Stimulated activated CD8-positive, alpha-beta memory T cell treated with anti-CD3 and anti-CD28 coated beads, Interleukin-15, amount 100 ng/mL, for 48 hours (primary cell): ENCODE measurements around the gene ZNF330.

ENCODE experiments used
- DNase-seq, 2 donors: peaks; one replicate each; pipeline ENCODE4 v3.0.0-alpha.2; 2020; ENCODE audit warnings: low read depth in 2 of 2

ZNF330 gene

GRCh38 chr4:141233673-141234072, 13.0 kb downstream of the ZNF330 start:
- no peak for DNase-seq

- no peak for DNase-seq
These were observed 17.5 kb downstream of the ZNF330 start for GRCh38 chr4:141238186-141238585.

- DNase-seq: no peak
These were observed 19.6 kb downstream of the ZNF330 start for GRCh38 chr4:141240259-141240658.

GRCh38 chr4:141240671-141241070, 20.0 kb downstream of the ZNF330 start:
- no peak for DNase-seq

- no peak for DNase-seq
These were observed 21.3 kb downstream of the ZNF330 start for GRCh38 chr4:141241986-141242385.

GRCh38 chr4:141244419-141244818, 23.7 kb downstream of the ZNF330 start:
- DNase-seq: no peak

- DNase-seq: no peak
These were observed 25.5 kb downstream of the ZNF330 start for GRCh38 chr4:141246243-141246642.

GRCh38 chr4:141246683-141247429, 26.2 kb downstream of the ZNF330 start:
- DNase-seq: no peak

GRCh38 chr4:141247430-141247780, 26.7 kb downstream of the ZNF330 start:
- no peak for DNase-seq

GRCh38 chr4:141248029-141248428, 27.3 kb downstream of the ZNF330 start:
- no peak for DNase-seq

GRCh38 chr4:141248486-141248885, 27.8 kb downstream of the ZNF330 start:
- DNase-seq: no peak

- DNase-seq: no peak
These were observed 33.6 kb downstream of the ZNF330 start for GRCh38 chr4:141254326-141254725.

GRCh38 chr4:141255016-141255415, 34.3 kb downstream of the ZNF330 start:
- no peak for DNase-seq

GRCh38 chr4:141258558-141258957, 37.9 kb downstream of the ZNF330 start:
- no peak for DNase-seq

- DNase-seq: no peak
These were observed 55.1 kb downstream of the ZNF330 start for GRCh38 chr4:141275834-141276233.

GRCh38 chr4:141283152-141283551, 62.5 kb downstream of the ZNF330 start:
- no peak for DNase-seq

GRCh38 chr4:141283563-141283962, 62.9 kb downstream of the ZNF330 start:
- no peak for DNase-seq
